ENCODE measurements around the gene ITGB4. TPM values are rescaled to one million over a fixed set of nuclear protein-coding genes. Genes with fewer than 3 reads are reported as not detected.
A peak's percentile ranks its signal among the peaks of the same experiment; 100 is the strongest.

Gene ITGB4
- polyA plus RNA-seq, 3 donors from 2014 or later = 0.24 TPM; not detected in 2

DNA sequence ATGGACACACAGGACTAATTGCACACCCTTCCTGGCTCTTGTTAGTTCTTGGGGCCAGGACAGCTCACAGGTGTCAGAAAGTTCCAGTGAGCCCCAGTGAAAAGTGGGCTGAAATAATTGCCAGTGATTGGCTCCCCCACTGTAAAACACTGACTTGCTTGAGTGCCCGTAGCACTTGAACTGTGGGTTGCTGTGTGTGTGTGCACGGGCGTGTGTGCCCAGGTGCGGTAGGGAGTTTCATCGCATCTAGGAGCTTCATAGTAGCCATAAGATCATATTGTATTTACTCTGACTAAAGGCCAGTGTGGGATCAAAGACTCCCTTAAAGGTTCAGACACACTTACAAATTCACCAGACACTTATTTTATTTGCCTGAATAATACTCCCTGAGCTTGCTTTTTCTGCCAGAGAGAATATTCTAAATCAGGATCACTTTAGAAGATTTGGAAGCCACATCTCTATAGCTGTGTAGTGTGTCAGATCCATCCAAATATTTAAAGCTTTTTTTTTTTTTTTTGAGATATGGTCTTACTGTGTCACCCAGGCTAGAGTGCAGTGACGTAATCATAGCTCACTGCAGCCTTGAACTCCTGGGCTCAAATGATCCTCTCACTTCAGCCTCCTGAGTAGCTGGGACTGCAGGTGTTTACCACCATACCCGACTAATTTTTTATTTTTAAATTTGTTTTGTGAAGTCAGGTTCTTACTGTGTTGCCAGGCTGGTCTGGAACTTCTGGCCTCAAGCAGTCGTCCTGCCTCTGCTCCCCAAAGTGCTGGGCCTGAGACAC is 74.8 kb downstream of the ITGB4 start:
- Mint-ChIP-seq H3K36me3 (peaks cover 5 to 21% (median 8%) of the 10 kb centered on the region in 3 donors), H3K4me1 (peaks cover 10 to 23% of the 10 kb centered on the region in 2 donors), H3K4me3 (no peak overlapping the region), H3K27me3 (ENCODE audit: low read depth in 3 of 3) (peaks cover 0 to 2% (median 2%) of the 10 kb centered on the region in 3 donors), H3K27ac (peak overlapping the region in 3 of 6 donors; percentile 13 to 65 (median 31)), H3K9me3 (no peaks in the 10 kb centered on the region)
- no peak for DNase-seq

DNA sequence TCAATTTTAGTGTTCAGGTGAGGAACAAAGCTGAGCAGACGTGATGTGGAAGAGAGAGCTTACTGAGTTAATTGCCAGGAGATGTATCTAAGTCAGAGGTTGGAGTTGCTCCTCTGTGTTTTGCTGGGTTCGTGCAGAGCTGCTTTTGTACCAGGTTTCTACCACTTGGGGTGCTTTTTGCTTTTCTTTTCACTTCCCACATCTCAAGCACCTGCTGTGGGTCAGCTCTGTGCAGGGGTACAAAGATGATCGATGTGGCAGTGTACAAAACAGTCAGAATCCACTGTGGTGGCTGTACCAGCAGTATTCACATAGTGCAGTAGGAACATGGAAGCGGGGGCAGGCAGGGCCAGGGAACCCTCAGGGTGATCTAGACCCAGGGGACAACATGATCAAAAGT is 78.1 kb downstream of the ITGB4 start:
- Mint-ChIP-seq H3K9me3 (no peaks in the 10 kb centered on the region), H3K4me3 (no peak overlapping the region), H3K27me3 (ENCODE audit: low read depth in 3 of 3) (peaks cover 0 to 2% (median 0%) of the 10 kb centered on the region in 3 donors), H3K36me3 (peaks cover 5 to 11% (median 8%) of the 10 kb centered on the region in 3 donors), H3K4me1 (peaks cover 5 to 14% of the 10 kb centered on the region in 2 donors), H3K27ac (no peak overlapping the region)
- DNase-seq = no peak

DNA sequence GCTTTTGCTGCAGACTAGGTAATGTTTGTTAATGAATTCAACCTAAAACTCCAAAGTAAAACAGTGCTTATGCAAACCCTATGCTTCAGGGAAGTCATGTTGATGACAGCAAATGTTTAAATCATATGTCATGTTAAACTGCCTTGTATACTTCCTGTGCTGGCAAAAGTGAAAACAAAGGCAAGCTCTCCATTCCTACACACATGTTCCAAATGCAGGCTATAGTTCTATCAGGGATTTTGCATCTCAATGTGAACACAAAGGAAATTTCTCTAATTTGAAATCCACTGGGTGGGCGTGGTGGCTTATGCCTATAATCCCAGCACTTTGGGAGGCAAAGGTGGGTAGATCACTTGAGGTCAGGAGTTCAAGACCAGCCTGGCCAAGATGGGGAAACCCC is 82.6 kb downstream of the ITGB4 start:
- Mint-ChIP-seq H3K4me1 (peaks cover 2 to 7% of the 10 kb centered on the region in 2 donors), H3K9me3 (no peaks in the 10 kb centered on the region), H3K4me3 (no peak overlapping the region), H3K27ac (peak overlapping the region in 2 of 6 donors; percentile 7 to 35), H3K27me3 (ENCODE audit: low read depth in 3 of 3) (peaks cover 0 to 2% (median 0%) of the 10 kb centered on the region in 3 donors), H3K36me3 (peaks cover 4 to 5% (median 5%) of the 10 kb centered on the region in 3 donors)
- no peak for DNase-seq

DNA sequence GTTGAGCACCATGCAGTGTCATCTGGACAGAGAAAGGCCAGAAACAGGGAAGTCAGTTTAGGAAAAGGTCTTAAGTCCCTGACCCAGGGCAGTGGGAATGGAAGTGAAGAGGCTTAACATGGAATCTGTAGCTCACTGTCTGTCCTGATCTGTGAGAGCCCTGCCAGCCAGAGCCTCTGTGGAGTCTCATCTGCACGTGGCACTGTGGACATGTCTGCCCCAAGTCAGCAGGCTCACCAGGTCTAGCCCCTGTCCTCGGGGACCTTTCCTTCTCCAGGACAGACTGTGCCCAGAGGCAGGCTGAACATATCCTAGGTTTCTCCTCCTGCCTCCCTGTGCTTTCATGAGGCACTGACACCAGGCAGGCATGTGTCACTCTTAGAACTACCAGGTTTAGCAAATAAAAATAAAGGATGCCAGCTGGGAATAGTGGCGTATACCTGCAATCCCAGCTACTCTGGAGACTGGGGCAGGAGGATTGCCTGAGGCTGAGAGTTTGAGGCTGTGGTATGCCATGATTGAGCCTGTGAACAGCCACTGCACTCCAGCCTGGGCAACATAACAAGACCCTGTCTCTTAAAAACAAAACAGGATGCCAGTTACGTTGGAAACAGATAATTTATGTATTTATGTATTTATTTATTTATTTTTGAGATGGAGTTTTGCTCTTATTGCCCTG is 85.7 kb downstream of the ITGB4 start:
- Mint-ChIP-seq H3K27ac (no peak overlapping the region), H3K36me3 (no peaks in the 10 kb centered on the region), H3K9me3 (peaks cover 0 to 1% (median 0%) of the 10 kb centered on the region in 6 donors), H3K27me3 (ENCODE audit: low read depth in 3 of 3) (peaks cover 0 to 1% (median 0%) of the 10 kb centered on the region in 3 donors), H3K4me1 (peaks cover 2 to 7% of the 10 kb centered on the region in 2 donors), H3K4me3 (no peak overlapping the region)
- DNase-seq = no peak

Other genes starting within 250 kb of the ITGB4 start
- gene CASKIN2, start 205.9 kb upstream of the ITGB4 start, polyA plus RNA-seq = not detected
- 100 to 1,000 TPM; 205 to 238 (median 209) TPM for gene TSEN54, start 204.9 kb upstream of the ITGB4 start, polyA plus RNA-seq
- 100 to 1,000 TPM in 1 of 3 donors, 10 to 100 TPM in 2; 81.2 to 137 (median 84.4) TPM for gene LLGL2, start 195.8 kb upstream of the ITGB4 start, polyA plus RNA-seq
- gene MYO15B, start 133.7 kb upstream of the ITGB4 start, polyA plus RNA-seq = 1 to 10 TPM in 2 of 3 donors, under 1 TPM in 1; 0.76 to 3.0 (median 2.6) TPM
- 1 to 10 TPM in 1 of 3 donors, not detected in 2; 1.1 TPM for gene SMIM5, start 88.0 kb upstream of the ITGB4 start, polyA plus RNA-seq
- gene RECQL5, start 54.3 kb upstream of the ITGB4 start, polyA plus RNA-seq = 10 to 100 TPM in 2 of 3 donors, 1 to 10 TPM in 1; 7.0 to 18.1 (median 15.5) TPM
- 10 to 100 TPM; 71.5 to 94.2 (median 80.1) TPM for gene SAP30BP, start 54.1 kb upstream of the ITGB4 start, polyA plus RNA-seq
- gene GALK1, start 43.7 kb downstream of the ITGB4 start, polyA plus RNA-seq = 10 to 100 TPM; 25.1 to 86.7 (median 30.7) TPM
- gene UNK, start 63.3 kb downstream of the ITGB4 start, polyA plus RNA-seq = 10 to 100 TPM; 26.0 to 48.4 (median 34.4) TPM
- gene UNC13D, start 122.9 kb downstream of the ITGB4 start, polyA plus RNA-seq = 100 to 1,000 TPM in 1 of 3 donors, 10 to 100 TPM in 2; 53.1 to 124 (median 57.5) TPM
- gene WBP2, start 133.9 kb downstream of the ITGB4 start, polyA plus RNA-seq = 10 to 100 TPM; 51.2 to 85.8 (median 69.1) TPM
- gene TRIM47, start 157.1 kb downstream of the ITGB4 start, polyA plus RNA-seq = 1 to 10 TPM; 3.2 to 4.0 (median 3.9) TPM
- 10 to 100 TPM in 2 of 3 donors, 1 to 10 TPM in 1; 5.4 to 27.1 (median 18.7) TPM for gene TRIM65, start 175.5 kb downstream of the ITGB4 start, polyA plus RNA-seq
- gene MRPL38, start 183.4 kb downstream of the ITGB4 start, polyA plus RNA-seq = 10 to 100 TPM; 55.9 to 67.5 (median 64.0) TPM
- gene FBF1, start 219.6 kb downstream of the ITGB4 start, polyA plus RNA-seq = 1 to 10 TPM in 2 of 3 donors, not detected in 1; 1.6 to 7.6 TPM

All from immature natural killer cell (primary cell).